Skeletal muscle satellite cell (primary cell): Measurements from ENCODE around the gene VWA8.
A peak's percentile ranks its signal among the peaks of the same experiment; 100 is the strongest.

Experiments
- H3K27me3 ChIP-seq: 2 replicates; pipeline ENCODE4 v1.7.0; 2013; ENCODE audit warnings: low read length; ENCODE audit not compliant: control insufficient read depth, insufficient read depth
- H3K36me3 ChIP-seq: 2 replicates; pipeline ENCODE4 v1.7.0; 2013; ENCODE audit warnings: mild to moderate bottlenecking, control low read depth, low read length; ENCODE audit not compliant: insufficient read depth
- H3K4me1 ChIP-seq: 2 replicates; pipeline ENCODE4 v1.7.0; 2013; ENCODE audit warnings: low read length; ENCODE audit not compliant: control insufficient read depth, insufficient read depth
- H3K4me2 ChIP-seq: 2 replicates; pipeline ENCODE4 v1.7.0; 2013; ENCODE audit warnings: mild to moderate bottlenecking, low read length
- H3K4me3 ChIP-seq: 2 replicates; pipeline ENCODE4 v1.7.0; 2013; ENCODE audit warnings: low read length
- H3K9ac ChIP-seq: 2 replicates; pipeline ENCODE4 v1.7.0; 2013; ENCODE audit warnings: mild to moderate bottlenecking, low read depth, low read length, moderate library complexity
- H3K9me3 ChIP-seq: replicated peaks from 2 replicates; pipeline ENCODE4 v1.7.0; 2013; ENCODE audit warnings: mild to moderate bottlenecking, control low read depth, low read length

The VWA8 gene

DNA sequence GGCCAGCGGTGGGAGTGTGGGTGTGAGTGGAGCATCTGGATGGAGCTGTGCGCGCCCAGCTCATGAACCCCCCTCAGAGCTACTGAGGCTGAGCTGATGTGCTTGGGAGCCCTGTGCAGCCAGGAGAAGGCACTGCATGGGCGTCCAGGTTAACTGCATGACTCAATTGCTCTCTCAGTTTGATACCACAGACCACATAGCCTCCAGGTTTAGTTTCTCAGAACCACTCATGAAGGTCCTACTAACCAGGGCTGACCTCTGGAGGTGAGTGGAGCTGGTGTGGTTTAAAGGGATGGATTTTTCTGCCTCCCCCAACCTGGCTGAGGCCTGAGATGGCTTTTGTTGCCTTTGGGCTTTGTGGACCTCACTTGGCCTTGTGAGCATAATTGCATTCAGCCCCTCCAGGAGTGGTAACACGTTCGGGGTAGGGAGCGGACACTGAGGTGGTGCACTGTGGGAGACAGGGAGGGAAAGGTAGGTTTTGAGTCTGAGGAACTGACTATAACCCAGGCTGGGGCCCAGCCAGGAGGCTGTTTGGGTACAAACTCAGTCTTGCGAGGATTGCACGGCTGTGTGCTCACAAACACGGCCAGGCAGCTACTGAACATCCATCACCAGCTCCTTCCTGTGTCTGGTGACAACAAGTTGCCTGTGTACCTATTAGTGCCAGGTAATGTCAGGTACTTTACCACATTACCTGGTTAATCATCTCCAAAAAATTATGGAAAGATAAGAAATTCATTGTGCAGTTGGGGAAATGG, 406.1 kb downstream of the VWA8 start:
- Histone ChIP-seq H3K4me3 (no peak overlapping the region), H3K4me2 (no peak overlapping the region), H3K9ac (no peak overlapping the region), H3K27me3 (peaks cover 26% of the 10 kb centered on the region), H3K9me3 (no peaks in the 10 kb centered on the region), H3K4me1 (no peaks in the 10 kb centered on the region), H3K36me3 (no peaks in the 10 kb centered on the region)

DNA sequence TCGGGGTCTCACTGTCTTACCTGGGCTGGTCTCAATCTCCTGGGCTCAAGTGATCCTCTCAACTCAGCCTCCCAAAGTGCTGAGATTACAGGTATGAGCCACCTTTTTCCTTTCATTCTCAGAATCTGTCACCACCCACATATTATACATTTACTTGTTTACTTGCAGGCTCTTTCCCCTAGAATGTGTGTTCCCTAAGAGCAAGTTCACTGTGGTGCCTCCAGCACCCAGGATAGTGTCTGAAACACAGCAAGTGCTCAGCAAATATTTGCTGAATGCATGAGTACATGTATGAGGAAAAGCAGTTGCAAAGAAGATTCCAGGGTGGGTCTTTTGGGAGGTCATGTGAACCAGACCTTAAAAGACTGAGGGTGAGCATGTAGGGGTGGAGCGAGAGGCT, 406.7 kb downstream of the VWA8 start:
- H3K4me3 ChIP-seq, result no peak overlapping the region
- no peaks in the 10 kb centered on the region for H3K36me3 ChIP-seq
- no peaks in the 10 kb centered on the region for H3K4me1 ChIP-seq
- H3K9ac ChIP-seq, result no peak overlapping the region
- no peak overlapping the region for H3K4me2 ChIP-seq
- no peaks in the 10 kb centered on the region for H3K9me3 ChIP-seq
- H3K27me3 ChIP-seq, result peaks cover 27% of the 10 kb centered on the region

DNA sequence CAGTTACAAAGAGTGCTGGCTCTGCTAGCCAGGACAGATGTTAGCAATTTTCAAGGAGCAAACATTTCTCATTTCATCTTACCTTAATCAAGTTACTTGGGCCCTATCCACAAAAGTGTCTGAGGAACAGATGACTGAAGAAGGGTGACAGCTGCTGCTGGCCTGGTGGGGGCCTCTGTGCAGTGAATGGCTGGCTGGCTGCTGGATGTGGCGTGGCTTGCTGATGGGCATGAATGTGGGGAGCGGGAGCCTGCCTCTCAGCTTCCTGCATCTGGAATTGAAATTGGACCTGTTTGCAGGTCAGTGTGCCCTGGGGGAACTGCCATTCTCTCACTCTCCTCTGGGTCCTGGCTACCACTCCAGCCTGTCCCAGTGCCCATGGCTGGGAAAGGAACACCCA, 408.9 kb downstream of the VWA8 start:
- Histone ChIP-seq H3K4me2 (no peak overlapping the region), H3K36me3 (no peaks in the 10 kb centered on the region), H3K9me3 (no peaks in the 10 kb centered on the region), H3K9ac (no peak overlapping the region), H3K4me3 (no peak overlapping the region), H3K4me1 (peaks cover 8% of the 10 kb centered on the region), H3K27me3 (peaks cover 30% of the 10 kb centered on the region)

DNA sequence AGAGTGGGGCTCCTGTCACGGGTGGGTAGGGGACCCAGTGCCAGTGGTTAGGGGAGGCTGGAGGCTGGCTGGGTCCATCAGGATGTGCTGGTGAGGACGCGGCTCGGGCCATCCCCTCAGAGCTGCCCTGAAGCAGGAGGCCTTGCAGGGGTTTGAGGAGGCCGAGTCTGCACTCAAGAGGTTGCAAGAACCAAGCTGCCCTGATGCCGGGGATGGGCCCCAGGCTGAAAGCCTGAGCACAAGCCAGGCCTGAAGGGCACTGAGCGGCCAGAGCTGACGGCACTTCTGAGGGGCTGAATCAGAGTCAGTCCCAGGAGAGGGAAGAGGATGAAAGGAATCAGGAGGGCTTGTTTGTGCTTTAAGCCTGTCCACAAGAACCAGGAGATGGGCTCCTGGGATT, 410.6 kb downstream of the VWA8 start:
- Histone ChIP-seq H3K27me3 (peaks cover 30% of the 10 kb centered on the region), H3K36me3 (no peaks in the 10 kb centered on the region), H3K9ac (no peak overlapping the region), H3K4me1 (peaks cover 25% of the 10 kb centered on the region), H3K9me3 (no peaks in the 10 kb centered on the region), H3K4me2 (no peak overlapping the region), H3K4me3 (no peak overlapping the region)

DNA sequence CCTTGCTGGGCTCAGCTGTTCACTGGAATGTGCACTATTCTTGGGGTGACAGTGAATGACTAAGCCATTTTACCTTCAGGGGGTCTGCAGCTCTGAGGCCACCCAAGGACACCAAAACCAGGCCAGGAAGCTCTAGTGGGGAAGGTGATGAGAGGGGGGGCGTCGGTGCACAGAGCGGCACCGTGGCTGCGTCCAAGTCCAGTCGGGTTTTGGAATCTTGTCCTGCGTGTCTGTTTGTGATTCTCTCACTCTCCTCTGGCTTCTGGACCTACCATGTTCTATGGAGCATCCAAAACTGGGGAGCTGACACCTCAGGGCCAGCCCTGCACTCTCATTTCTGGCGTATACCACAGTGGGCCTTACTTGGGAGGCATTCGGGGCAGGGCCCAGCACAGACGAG, 411.4 kb downstream of the VWA8 start:
- no peaks in the 10 kb centered on the region for H3K9me3 ChIP-seq
- H3K4me3 ChIP-seq, result no peak overlapping the region
- peaks cover 30% of the 10 kb centered on the region for H3K27me3 ChIP-seq
- no peak overlapping the region for H3K9ac ChIP-seq
- H3K4me2 ChIP-seq, result no peak overlapping the region
- peaks cover 31% of the 10 kb centered on the region for H3K4me1 ChIP-seq
- H3K36me3 ChIP-seq, result no peaks in the 10 kb centered on the region

DNA sequence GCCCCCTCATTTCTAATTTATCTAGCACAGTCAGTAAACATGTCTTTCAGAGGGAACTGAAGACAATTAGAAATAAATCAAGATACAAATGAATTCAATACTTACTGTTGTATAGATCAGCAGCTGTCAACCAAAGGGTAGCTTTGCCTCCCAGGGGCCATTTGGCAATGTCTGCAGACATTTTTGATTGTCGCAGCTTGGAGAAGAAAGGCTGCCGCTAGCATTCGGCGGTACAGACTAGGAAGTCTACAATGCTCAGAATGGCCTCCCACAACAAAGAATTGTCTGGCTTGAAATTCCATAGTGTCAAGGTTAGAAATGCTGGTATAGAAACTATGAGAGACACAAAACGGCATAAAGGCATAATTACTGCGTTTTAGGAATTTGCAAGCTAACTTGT, 412.0 kb downstream of the VWA8 start:
- H3K36me3 ChIP-seq, result no peaks in the 10 kb centered on the region
- H3K4me3 ChIP-seq, result no peak overlapping the region

DNA sequence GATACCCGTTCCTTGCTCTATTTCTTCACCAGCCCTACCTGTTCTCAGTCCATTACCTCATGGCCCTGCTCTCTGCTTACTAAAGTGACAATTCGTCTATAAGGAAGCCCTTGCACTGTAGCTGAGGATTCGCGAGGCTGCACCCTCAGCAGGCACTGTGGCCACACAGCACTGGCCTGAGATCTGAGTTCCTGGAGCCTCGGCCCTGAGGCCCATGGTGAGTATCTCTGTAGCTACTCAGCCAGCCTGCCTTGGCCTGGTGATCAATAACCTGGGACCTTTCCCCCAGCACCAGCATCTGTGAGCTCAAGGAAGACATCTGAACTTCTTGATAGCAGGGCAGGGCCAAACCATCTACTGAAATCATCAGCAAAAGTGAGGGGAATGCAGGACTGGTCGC, 412.9 kb downstream of the VWA8 start:
- no peaks in the 10 kb centered on the region for H3K36me3 ChIP-seq
- no peak overlapping the region for H3K4me2 ChIP-seq
- peaks cover 31% of the 10 kb centered on the region for H3K4me1 ChIP-seq
- no peaks in the 10 kb centered on the region for H3K9me3 ChIP-seq
- H3K9ac ChIP-seq, result no peak overlapping the region
- no peak overlapping the region for H3K4me3 ChIP-seq
- H3K27me3 ChIP-seq, result peaks cover 28% of the 10 kb centered on the region

More for the DNA sequence above, 412.0 kb downstream of the VWA8 start:
- Histone ChIP-seq H3K9ac (no peak overlapping the region), H3K27me3 (peaks cover 30% of the 10 kb centered on the region), H3K9me3 (no peaks in the 10 kb centered on the region), H3K4me1 (peaks cover 31% of the 10 kb centered on the region), H3K4me2 (no peak overlapping the region)

DNA sequence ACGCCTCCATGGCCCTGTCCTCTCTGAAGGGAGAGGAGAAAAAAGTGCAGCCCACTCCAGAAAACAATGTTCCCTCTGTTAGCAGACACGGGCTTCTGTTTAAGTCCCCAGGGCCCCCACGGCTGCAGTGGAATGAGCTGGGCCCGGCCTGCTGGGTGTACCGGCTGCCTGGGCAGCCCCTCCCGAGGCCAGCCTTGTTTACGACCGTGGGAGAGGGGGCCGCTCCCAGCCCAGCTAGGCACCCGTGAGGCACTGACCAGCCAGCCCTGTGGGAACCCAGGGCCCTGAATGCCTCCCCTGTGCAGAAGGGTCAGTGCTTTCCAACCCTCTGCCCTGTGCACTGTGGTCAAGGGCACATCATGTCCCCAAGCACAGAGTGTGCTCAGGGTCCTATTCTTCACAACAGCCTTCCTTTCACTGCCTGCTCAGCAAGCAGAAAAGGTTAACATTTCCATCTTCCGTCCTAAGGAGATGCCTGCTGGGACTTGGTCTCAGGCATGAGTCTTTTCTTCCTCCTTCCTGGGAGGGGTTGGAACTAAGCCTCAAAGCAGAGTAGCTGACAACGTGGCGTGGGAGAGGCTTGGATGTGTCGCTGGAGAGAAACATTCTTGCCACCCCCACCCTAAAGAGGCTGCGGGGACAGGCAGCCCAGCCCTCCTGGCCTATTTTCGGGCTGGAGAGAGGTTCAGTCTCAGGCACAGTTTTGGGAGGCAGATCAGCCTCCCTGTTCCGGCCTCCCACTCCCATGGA, 413.5 kb downstream of the VWA8 start:
- peaks cover 22% of the 10 kb centered on the region for H3K27me3 ChIP-seq
- no peaks in the 10 kb centered on the region for H3K9me3 ChIP-seq
- no peak overlapping the region for H3K4me3 ChIP-seq
- H3K36me3 ChIP-seq, result no peaks in the 10 kb centered on the region
- H3K4me1 ChIP-seq, result peaks cover 31% of the 10 kb centered on the region
- H3K9ac ChIP-seq, result peak overlapping the region; percentile 14
- no peak overlapping the region for H3K4me2 ChIP-seq

DNA sequence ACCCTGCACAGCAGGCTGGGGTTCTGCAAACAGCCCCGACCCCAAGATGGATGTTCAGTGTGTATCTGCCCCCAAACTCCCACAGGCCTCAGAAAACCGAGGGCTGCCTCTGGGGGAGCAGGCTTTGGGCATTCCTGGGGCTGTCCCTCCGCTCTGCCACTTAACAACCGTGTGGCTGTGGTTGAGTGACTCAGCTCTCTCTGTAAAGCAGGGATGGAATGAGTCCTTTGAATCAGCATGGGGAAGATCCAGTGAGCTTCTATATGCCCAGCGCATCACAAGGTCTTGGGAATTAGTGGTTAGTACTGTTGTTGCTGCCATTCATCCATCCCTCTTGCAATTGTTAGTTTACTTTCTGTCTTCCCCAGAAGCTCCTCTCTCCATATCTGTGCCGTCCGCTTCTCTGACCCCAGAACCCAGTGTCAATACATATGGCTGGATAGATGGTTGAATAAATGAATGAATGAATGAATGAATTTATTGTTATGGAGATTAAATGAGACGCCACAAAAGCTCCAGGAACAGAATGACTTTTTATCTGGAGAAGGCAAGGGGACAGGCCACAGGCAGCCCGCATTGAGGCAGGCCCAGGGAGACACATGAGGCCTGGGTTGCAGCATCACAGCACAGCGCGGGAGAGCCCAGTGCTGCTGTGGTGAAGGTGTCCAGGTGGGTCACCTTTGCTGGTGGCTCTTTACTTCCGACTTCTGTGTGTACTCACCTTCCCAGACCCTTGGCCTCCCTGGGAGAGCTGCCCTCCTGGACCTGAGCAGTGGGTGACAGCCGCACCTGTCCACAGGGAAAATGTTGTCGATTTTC, 414.3 kb downstream of the VWA8 start:
- Histone ChIP-seq H3K9me3 (no peaks in the 10 kb centered on the region), H3K4me3 (no peak overlapping the region), H3K36me3 (no peaks in the 10 kb centered on the region), H3K9ac (peak overlapping the region; percentile 14), H3K4me1 (peaks cover 31% of the 10 kb centered on the region), H3K4me2 (peak overlapping the region; percentile 8), H3K27me3 (peaks cover 19% of the 10 kb centered on the region)

DNA sequence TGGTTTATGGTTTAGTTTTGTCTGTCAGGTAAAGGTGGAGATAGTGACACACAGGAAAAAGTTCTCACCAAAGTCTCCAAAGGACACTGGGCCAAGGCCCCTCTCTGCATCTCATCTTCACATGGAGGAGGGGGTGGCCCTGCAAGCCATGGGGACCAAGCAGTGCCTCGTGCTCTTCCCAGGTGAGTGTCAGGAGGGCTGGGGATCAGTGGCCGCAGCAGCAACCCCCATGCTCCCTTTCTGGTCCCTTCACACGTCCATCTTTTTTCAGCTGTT, 415.5 kb downstream of the VWA8 start:
- no peak overlapping the region for H3K4me3 ChIP-seq
- no peak overlapping the region for H3K9ac ChIP-seq
- H3K36me3 ChIP-seq, result no peaks in the 10 kb centered on the region
- H3K9me3 ChIP-seq, result no peaks in the 10 kb centered on the region
- H3K27me3 ChIP-seq, result peaks cover 12% of the 10 kb centered on the region
- H3K4me1 ChIP-seq, result peaks cover 31% of the 10 kb centered on the region
- no peak overlapping the region for H3K4me2 ChIP-seq

DNA sequence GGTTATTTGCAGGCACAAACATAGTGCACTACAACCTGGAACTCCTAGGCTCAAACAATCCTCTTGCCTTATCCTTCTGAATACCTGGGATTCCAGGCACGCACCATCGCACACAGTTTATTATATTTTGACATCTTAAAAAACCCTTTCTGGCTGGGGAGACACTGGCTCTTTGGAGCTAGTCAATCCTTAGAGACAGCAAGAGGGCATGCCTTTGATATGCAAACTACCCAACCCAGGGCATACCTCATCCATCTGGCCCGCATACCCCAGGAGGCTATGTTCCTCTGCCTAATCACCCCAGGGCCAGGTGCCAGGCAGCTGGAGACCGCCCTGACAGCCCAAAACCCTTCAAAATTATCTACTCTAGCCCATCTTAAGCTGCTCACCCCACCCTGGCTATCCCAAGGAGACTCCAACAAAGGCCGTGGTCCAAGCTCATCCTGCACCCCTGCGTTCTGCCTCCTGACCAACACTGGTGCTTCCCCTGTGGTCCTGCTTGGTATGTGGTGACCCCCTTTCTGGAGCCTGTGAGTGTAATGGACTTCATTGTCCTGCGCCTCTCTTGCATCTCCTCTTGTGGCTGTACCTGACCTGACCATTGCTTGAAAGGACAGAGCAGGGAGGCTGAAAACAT, 417.1 kb downstream of the VWA8 start:
- Histone ChIP-seq H3K27me3 (peaks cover 8% of the 10 kb centered on the region), H3K36me3 (no peaks in the 10 kb centered on the region), H3K4me1 (peaks cover 31% of the 10 kb centered on the region), H3K9me3 (no peaks in the 10 kb centered on the region), H3K4me3 (no peak overlapping the region), H3K4me2 (no peak overlapping the region), H3K9ac (no peak overlapping the region)
